Measurements from ENCODE around the gene CITED4. TPM values are rescaled to one million over a fixed set of nuclear protein-coding genes. Genes with fewer than 3 reads are reported as not detected.

CITED4 gene
- total RNA-seq, 1 donor from 2014 or later, result 4.7 TPM

DNA sequence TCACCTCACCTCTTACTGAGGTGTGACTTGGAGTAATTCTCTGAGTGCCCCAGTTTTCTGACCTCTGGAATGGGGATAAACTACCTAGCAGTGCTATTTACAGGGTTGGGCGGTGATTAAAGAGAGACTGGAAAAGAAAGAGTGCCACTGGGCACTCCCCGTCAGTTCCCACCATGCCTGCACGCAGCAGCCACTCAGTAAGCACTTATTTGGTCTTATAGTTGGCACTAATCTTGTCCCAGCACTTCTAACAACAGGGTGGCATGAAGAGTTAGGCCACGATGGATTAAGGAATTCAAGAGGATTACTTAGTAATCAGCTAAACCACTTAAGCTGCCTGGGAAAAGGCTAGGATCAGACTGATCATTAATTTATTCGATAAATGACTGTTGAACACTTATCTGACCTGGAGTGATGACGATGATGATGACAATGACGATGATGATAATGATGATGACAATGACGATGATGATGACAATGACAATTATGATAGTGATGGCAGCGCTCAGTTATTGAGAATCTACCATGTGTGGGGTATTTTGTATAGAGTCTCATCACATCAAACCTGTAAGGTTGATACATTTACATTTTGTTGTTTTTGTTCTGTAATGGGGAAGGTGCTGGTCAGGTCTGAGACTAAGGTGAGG lies 5.4 kb downstream of the CITED4 start:
- FAIRE-seq (no peak), DNase-seq (ENCODE audit: low read depth) (no peak)
- no peak for TF ChIP-seq CTCF (IDR thresholded peaks at IDR 0.05; ENCODE audit: insufficient read depth, low read length, severe bottlenecking)
- Histone ChIP-seq H3K36me3 (ENCODE audit: control insufficient read depth, insufficient read depth, low read length) (no peaks in the 10 kb centered on the region), H3K27me3 (ENCODE audit: control insufficient read depth, insufficient read depth, low read length) (no peaks in the 10 kb centered on the region), H3K4me3 (ENCODE audit: low read depth, low read length) (no peak overlapping the region)

- no peak for TF ChIP-seq CTCF (IDR thresholded peaks at IDR 0.05; ENCODE audit: insufficient read depth, low read length, severe bottlenecking)
- no peak for FAIRE-seq
- Histone ChIP-seq H3K4me3 (ENCODE audit: low read depth, low read length) (no peak overlapping the region), H3K36me3 (ENCODE audit: control insufficient read depth, insufficient read depth, low read length) (no peaks in the 10 kb centered on the region), H3K27me3 (ENCODE audit: control insufficient read depth, insufficient read depth, low read length) (no peaks in the 10 kb centered on the region)
- no peak for DNase-seq (ENCODE audit: low read depth)
Observed at GRCh38 chr1:40856116-40856515, 6.0 kb downstream of the CITED4 start.

DNA sequence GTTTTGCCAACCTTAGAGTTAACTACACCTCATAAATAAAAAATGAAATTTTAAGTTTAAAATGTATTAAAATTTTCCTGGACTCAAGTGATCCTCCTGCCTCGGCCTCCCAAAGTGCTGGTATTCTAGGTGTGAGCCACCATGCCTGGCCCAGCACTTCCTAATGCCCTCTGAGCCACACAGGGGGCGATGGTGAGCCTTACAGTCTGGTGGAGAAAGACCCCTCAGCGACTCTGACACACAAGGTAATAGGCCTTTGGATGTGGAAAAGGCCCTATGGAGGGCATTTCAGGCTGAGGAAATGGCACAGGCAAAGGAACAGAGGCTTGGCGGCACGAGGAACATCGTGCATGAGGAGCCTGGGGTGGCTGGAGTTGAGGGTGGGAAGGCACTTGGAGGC lies 6.7 kb downstream of the CITED4 start:
- Histone ChIP-seq H3K4me3 (ENCODE audit: low read depth, low read length) (no peak overlapping the region), H3K27me3 (ENCODE audit: control insufficient read depth, insufficient read depth, low read length) (no peaks in the 10 kb centered on the region), H3K36me3 (ENCODE audit: control insufficient read depth, insufficient read depth, low read length) (no peaks in the 10 kb centered on the region)
- TF ChIP-seq CTCF (IDR thresholded peaks at IDR 0.05; ENCODE audit: insufficient read depth, low read length, severe bottlenecking), result no peak
- DNase-seq (ENCODE audit: low read depth) (no peak), FAIRE-seq (no peak)

DNA sequence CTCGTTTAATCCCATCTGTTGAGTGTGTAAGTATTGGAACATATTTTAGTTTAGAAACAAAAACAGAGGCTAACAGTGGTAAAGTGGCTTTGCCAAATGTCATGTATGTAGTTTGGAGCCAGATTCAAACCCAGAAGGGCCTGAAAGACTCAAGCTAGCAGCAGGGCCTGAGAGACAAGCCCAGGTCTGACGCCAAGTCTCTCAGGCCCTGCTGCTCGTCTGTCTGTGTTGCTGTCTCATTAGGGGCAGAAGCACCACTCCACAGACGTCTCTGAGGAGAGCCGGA lies 8.3 kb downstream of the CITED4 start:
- H3K4me3 ChIP-seq (ENCODE audit: low read depth, low read length), result no peak overlapping the region
- FAIRE-seq (no peak), DNase-seq (ENCODE audit: low read depth) (no peak)
- no peaks in the 10 kb centered on the region for H3K36me3 ChIP-seq (ENCODE audit: control insufficient read depth, insufficient read depth, low read length)
- no peak for TF ChIP-seq CTCF (IDR thresholded peaks at IDR 0.05; ENCODE audit: insufficient read depth, low read length, severe bottlenecking)
- no peaks in the 10 kb centered on the region for H3K27me3 ChIP-seq (ENCODE audit: control insufficient read depth, insufficient read depth, low read length)

- no peak for FAIRE-seq
- Histone ChIP-seq H3K27me3 (ENCODE audit: control insufficient read depth, insufficient read depth, low read length) (no peaks in the 10 kb centered on the region), H3K36me3 (ENCODE audit: control insufficient read depth, insufficient read depth, low read length) (no peaks in the 10 kb centered on the region), H3K4me3 (ENCODE audit: low read depth, low read length) (no peak overlapping the region)
- peak; percentile 82 for DNase-seq (ENCODE audit: low read depth)
- TF ChIP-seq CTCF (IDR thresholded peaks at IDR 0.05; ENCODE audit: insufficient read depth, low read length, severe bottlenecking), result no peak
Observed at GRCh38 chr1:40853113-40853884, 8.9 kb downstream of the CITED4 start.

Measured in bronchial epithelial cell (primary cell).